HG02884 (cell line): ENCODE results near the gene MYL7.
A peak's percentile ranks its signal among the peaks of the same experiment; 100 is the strongest.

Experiments
- ATAC-seq: cut with Tn5 transposase; IDR thresholded peaks from one replicate; pipeline ENCODE4 v1.9.1; 2021; ENCODE audit warnings: mild to moderate bottlenecking, moderate library complexity; ENCODE audit not compliant: unreplicated experiment

Gene MYL7

GRCh38 chr7:44150966-44151941, 10.1 kb upstream of the MYL7 start:
- ATAC-seq: no peak

GRCh38 chr7:44150466-44150832, 9.3 kb upstream of the MYL7 start:
- peak; percentile 52 for ATAC-seq

- ATAC-seq: no peak
These were observed 8.7 kb upstream of the MYL7 start for GRCh38 chr7:44149571-44150465.

GRCh38 chr7:44148961-44149536, 7.9 kb upstream of the MYL7 start:
- no peak for ATAC-seq

- no peak for ATAC-seq
These were observed 7.0 kb upstream of the MYL7 start for GRCh38 chr7:44148166-44148565.

GRCh38 chr7:44147026-44147991, 6.2 kb upstream of the MYL7 start:
- ATAC-seq: no peak

GRCh38 chr7:44145969-44146911, 5.1 kb upstream of the MYL7 start:
- no peak for ATAC-seq

- ATAC-seq: no peak
These were observed 4.4 kb upstream of the MYL7 start for GRCh38 chr7:44145479-44145968.

- no peak for ATAC-seq
These were observed 3.9 kb upstream of the MYL7 start for GRCh38 chr7:44144968-44145478.

GRCh38 chr7:44144426-44144967, 3.4 kb upstream of the MYL7 start:
- ATAC-seq: no peak

- ATAC-seq: no peak
These were observed 2.6 kb upstream of the MYL7 start for GRCh38 chr7:44143646-44144250.

GRCh38 chr7:44142028-44142427, 896 bp upstream of the MYL7 start:
- ATAC-seq: no peak

GRCh38 chr7:44140341-44140740, 791 bp downstream of the MYL7 start:
- no peak for ATAC-seq

- ATAC-seq: no peak
These were observed 1.7 kb downstream of the MYL7 start for GRCh38 chr7:44139311-44140010.

- ATAC-seq: no peak
These were observed 2.4 kb downstream of the MYL7 start for GRCh38 chr7:44138698-44139097.

GRCh38 chr7:44136731-44137130, 4.4 kb downstream of the MYL7 start:
- no peak for ATAC-seq

GRCh38 chr7:44134943-44135628, 6.0 kb downstream of the MYL7 start:
- ATAC-seq: no peak
